Stimulated activated CD4-positive, alpha-beta T cell treated with anti-CD3 and anti-CD28 coated beads, Interleukin-12 subunit alpha, Interleukin-12 subunit beta, amount 100 ng/mL, for 4 hours (primary cell): ENCODE data around the gene C1orf141.
A peak's percentile ranks its signal among the peaks of the same experiment; 100 is the strongest.
"Not testable (repeated sequence)": the region's sequence is repeated elsewhere in the genome, so short reads cannot be mapped to it uniquely, and the experiment has no call there.

Experiments
- DNase-seq: peaks from one replicate; pipeline ENCODE4 v3.0.0-alpha.2; 2020

The C1orf141 gene

DNA sequence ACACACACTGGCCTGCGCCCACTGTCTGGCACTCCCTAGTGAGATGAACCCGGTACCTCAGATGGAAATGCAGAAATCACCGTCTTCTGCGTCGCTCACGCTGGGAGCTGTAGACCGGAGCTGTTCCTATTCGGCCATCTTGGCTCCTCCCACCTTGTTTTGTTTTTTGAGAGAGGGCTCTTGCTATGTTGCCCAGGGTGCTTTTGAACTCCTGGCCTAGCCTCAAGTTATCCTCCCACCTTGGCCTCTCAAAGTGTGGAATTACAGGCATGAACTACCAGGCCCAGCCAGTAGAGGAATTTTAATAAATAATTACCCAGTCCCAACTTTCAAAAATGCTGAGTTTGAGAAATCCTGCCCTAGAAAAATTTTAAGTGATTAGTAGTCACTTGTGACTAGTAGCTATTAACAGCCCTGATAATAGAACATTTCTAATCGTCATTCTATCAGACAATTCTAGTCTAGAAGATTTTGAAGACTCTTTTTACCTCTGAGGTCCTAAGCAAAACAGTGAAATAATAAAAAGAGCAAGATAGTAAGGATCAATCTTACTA lies 49.9 kb downstream of the C1orf141 start:
- no peak for DNase-seq

- no peak for DNase-seq
Measured at GRCh38 chr1:67078291-67078690, 56.5 kb downstream of the C1orf141 start.

DNA sequence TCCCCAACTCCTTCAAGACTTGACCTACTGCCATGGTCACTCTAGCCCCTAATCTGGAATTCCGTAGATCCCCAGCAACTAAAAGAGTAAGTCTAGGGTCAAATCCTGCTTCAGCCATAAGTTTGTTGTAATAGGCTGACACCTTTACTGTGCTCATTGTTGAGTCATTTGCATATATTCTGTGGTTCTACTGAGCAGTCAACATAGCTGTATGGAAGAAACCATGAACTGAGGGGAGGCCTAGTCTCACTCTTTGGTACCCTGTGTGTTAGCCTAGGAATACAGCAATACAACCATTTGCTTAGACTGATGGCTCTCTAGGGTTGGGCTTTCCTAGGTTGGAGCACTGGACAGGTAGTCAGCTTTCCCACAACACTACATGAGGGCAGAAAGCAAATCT lies 57.2 kb downstream of the C1orf141 start:
- no peak for DNase-seq

- no peak for DNase-seq
Measured at GRCh38 chr1:67072749-67073148, 62.0 kb downstream of the C1orf141 start.

DNA sequence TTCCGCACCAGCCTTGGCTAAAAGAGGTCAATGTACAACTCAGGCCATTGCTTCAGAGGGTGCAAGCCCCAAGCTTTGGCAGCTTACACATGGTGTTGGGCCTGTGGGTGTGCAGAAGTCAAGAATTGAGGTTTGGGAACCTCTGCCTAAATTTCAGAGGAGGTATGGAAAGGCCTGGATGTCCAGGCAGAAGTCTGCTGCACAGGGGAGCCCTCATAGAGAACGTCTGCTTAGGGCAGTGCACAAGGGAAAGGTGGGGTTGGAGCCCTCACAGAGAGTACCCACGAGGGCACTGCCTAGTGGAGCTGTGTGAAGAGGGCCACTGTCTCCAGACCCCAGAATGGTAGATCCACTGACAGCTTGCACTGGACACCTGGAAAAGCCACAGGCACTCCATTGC lies 67.1 kb downstream of the C1orf141 start:
- not testable (repeated sequence) for DNase-seq

DNA sequence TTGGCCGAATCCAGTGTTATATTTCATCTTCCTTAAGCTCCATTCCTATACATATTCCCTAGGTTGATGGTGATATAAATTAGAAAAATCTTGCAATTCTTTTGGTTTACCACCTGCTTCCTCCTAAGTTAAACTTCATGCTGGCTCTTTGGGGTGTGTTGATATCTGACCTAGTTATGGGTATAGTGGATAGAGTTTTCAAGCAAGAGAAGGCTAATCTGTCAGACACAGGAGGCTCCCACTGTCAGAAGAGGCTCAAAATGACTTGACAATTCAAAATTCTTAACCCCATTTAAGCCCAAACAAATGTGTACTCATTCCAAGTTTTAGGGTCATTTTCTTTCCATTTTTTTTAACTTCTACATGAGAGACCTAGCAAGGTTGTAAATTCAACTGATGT lies 72.4 kb downstream of the C1orf141 start:
- DNase-seq = no peak

DNA sequence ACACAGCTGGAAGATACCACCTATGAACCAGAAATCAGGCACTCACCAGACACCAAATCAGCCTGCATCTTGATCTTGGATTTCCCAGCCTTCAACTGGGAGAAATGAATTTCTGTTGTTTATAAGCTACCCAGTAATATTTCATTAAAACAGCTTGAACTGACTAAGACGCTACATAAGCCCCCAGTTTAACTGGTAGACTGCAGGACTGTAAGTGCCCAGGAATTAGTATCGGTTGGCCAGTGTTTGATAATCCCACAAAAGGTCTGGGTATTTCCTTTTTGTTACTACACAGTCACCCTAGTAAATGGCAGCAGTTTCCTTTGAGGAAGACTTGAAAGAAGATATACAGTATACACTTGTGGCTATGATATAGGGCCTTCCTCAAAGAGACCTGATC lies 73.5 kb downstream of the C1orf141 start:
- DNase-seq = no peak

GRCh38 chr1:67060811-67061218 lies 74.0 kb downstream of the C1orf141 start:
- DNase-seq = no peak

DNA sequence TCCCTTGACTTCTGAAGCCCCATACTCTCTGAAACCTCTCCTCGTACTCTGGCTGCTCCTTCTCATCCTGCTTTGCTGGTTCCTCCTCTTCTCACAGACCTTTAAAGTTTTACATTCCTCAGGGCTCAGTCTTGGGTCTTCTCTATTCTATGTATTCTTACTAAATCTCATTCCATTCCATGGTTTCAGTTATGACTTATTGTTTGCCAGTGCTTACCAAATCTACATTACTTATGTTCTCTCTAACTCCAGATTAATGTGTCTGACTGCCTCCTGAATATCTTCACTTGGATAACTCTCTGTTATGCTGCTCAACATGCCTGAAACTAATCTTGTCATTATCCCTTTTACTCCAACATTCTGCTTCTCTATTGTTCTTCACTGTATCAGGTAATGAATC lies 75.4 kb downstream of the C1orf141 start:
- DNase-seq = no peak

GRCh38 chr1:67058761-67059160 lies 76.0 kb downstream of the C1orf141 start:
- no peak for DNase-seq

GRCh38 chr1:67058242-67058641 lies 76.5 kb downstream of the C1orf141 start:
- no peak for DNase-seq

GRCh38 chr1:67053785-67054772 lies 80.7 kb downstream of the C1orf141 start, which contains the start of gene SLC35D1:
Gene SLC35D1 (minus strand): TSS chr1:67054148. CDS start chr1:67054013, 135 bp downstream.
- peak; percentile 76 for DNase-seq

- DNase-seq = no peak
Measured at GRCh38 chr1:67053535-67053784, 81.3 kb downstream of the C1orf141 start.

- DNase-seq = peak; percentile 1
Measured at GRCh38 chr1:67052741-67053534, 81.8 kb downstream of the C1orf141 start.

DNA sequence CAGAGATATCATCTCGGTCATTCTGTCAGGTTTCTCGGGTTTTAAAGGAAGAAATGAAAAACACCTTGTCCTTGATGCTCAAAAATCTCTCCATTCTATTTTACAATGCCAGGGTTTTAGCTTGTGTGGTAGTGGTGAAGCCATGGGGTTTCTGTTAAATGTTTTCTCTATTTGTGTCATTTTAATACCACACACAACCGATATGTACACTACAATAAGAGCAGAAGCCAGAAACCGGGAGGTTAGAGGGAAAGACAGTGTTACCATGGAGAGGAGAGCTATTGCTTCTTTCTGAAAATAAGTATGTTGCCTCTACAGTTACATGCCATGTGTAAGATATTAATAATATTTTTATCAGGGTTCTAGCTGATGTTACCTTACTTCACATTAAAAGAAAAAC lies 83.6 kb downstream of the C1orf141 start:
- DNase-seq = no peak

DNA sequence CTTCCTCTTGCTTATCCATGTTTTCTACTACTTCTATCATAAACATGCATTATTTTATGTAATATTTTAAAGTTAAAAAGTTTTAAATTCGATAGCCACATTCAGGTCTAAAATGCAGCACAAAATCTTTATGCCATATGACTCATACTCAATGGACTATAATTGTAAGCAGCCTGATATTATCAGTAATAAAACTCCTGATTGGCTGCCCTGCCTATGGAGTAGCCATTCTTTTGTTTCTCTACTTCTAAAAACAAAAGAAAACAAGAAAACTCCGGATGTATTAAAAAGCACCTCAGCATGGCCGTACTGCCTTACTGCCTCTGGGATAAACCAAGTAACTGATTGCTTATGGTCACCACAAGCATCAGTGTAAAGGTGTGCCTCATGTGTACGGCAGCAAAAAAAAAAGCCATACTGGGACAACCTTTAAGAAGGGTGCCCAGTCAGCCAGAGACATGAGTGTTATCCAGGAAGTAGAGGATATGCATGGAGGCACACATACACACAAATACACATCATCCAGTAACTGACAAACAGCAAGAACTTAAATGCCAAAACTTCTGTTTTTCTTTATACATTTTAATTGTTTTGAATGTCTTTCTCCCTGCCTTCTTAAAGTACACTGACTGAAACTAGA lies 90.0 kb downstream of the C1orf141 start:
- DNase-seq = no peak

DNA sequence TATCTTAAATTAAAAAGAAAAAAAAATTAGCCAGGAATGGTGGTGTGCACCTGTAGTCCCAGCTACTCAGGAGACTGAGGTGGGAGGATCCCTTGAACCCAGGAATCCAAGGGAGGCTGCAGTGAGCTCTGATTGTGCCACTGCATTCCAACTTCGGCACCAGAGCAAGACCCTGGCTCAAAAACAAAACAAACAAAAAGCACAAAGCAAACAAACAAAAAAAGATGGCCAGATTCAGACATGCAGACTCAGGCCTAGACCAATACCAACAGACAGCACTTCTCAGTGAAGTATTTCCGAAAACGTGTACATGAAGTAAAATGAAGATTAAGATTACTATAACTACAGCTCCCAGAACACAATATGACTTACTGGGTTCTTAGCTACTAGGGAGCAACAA lies 91.4 kb downstream of the C1orf141 start:
- DNase-seq = no peak
